HG03378 (cell line): ENCODE data around the gene AFAP1L1.

Experiments
- ATAC-seq: cut with Tn5 transposase; IDR thresholded peaks from one replicate; pipeline ENCODE4 v1.9.1; 2021; ENCODE audit warnings: mild to moderate bottlenecking, moderate library complexity; ENCODE audit not compliant: unreplicated experiment

The AFAP1L1 gene

GRCh38 chr5:149271716-149272563 lies at the start of gene AFAP1L1:
AFAP1L1 (plus strand) TSS chr5:149271859; CDS start chr5:149271969, 110 bp downstream.
- ATAC-seq, result no peak

- ATAC-seq, result no peak
Measured at GRCh38 chr5:149223081-149223848, 48.4 kb upstream of the AFAP1L1 start.

GRCh38 chr5:149224282-149224681 lies 47.4 kb upstream of the AFAP1L1 start:
- no peak for ATAC-seq

- ATAC-seq, result no peak
Measured at GRCh38 chr5:149227168-149227826, 44.4 kb upstream of the AFAP1L1 start.

GRCh38 chr5:149228618-149229297 lies 42.9 kb upstream of the AFAP1L1 start:
- no peak for ATAC-seq

GRCh38 chr5:149229298-149229937 lies 42.2 kb upstream of the AFAP1L1 start:
- ATAC-seq, result no peak

GRCh38 chr5:149235841-149236240 lies 35.8 kb upstream of the AFAP1L1 start:
- no peak for ATAC-seq

- ATAC-seq, result no peak
Measured at GRCh38 chr5:149237662-149238061, 34.0 kb upstream of the AFAP1L1 start.

- no peak for ATAC-seq
Measured at GRCh38 chr5:149238540-149238939, 33.1 kb upstream of the AFAP1L1 start.

GRCh38 chr5:149239917-149240316 lies 31.7 kb upstream of the AFAP1L1 start:
- ATAC-seq, result no peak

GRCh38 chr5:149240354-149240998 lies 31.2 kb upstream of the AFAP1L1 start:
- no peak for ATAC-seq

GRCh38 chr5:149242339-149242738 lies 29.3 kb upstream of the AFAP1L1 start:
- no peak for ATAC-seq

- ATAC-seq, result no peak
Measured at GRCh38 chr5:149246906-149247305, 24.8 kb upstream of the AFAP1L1 start.

- ATAC-seq, result no peak
Measured at GRCh38 chr5:149247726-149248125, 23.9 kb upstream of the AFAP1L1 start.

- no peak for ATAC-seq
Measured at GRCh38 chr5:149251546-149251945, 20.1 kb upstream of the AFAP1L1 start.

- ATAC-seq, result no peak
Measured at GRCh38 chr5:149254506-149254905, 17.2 kb upstream of the AFAP1L1 start.

GRCh38 chr5:149256451-149256850 lies 15.2 kb upstream of the AFAP1L1 start:
- no peak for ATAC-seq

GRCh38 chr5:149257131-149257530 lies 14.5 kb upstream of the AFAP1L1 start:
- no peak for ATAC-seq

GRCh38 chr5:149257889-149258705 lies 13.6 kb upstream of the AFAP1L1 start:
- ATAC-seq, result no peak
